HG03039 (cell line): Measurements from ENCODE around the gene VGLL4.
A peak's percentile ranks its signal among the peaks of the same experiment; 100 is the strongest.
"Not testable (repeated sequence)": the region's sequence is repeated elsewhere in the genome, so short reads cannot be mapped to it uniquely, and the experiment has no call there.

Source experiments
- ATAC-seq: cut with Tn5 transposase; IDR thresholded peaks from one replicate; pipeline ENCODE4 v1.9.1; 2021; ENCODE audit warnings: mild to moderate bottlenecking, moderate library complexity; ENCODE audit not compliant: unreplicated experiment

Gene VGLL4

GRCh38 chr3:11607816-11608215 lies 35.9 kb downstream of the VGLL4 start:
- no peak for ATAC-seq

GRCh38 chr3:11606865-11607440 lies 36.8 kb downstream of the VGLL4 start:
- ATAC-seq: no peak

- ATAC-seq: no peak
These were observed 37.5 kb downstream of the VGLL4 start for GRCh38 chr3:11606090-11606784.

GRCh38 chr3:11605398-11605797 lies 38.3 kb downstream of the VGLL4 start:
- no peak for ATAC-seq

- ATAC-seq: no peak
These were observed 39.4 kb downstream of the VGLL4 start for GRCh38 chr3:11604139-11604892.

GRCh38 chr3:11603628-11604027 lies 40.1 kb downstream of the VGLL4 start:
- no peak for ATAC-seq

- ATAC-seq: no peak
These were observed 40.7 kb downstream of the VGLL4 start for GRCh38 chr3:11602886-11603527.

GRCh38 chr3:11602239-11602840 lies 41.4 kb downstream of the VGLL4 start:
- ATAC-seq: no peak

- peak; percentile 88 for ATAC-seq
These were observed 42.1 kb downstream of the VGLL4 start for GRCh38 chr3:11601446-11602238.

- no peak for ATAC-seq
These were observed 43.0 kb downstream of the VGLL4 start for GRCh38 chr3:11600501-11601282.

- ATAC-seq: no peak
These were observed 47.3 kb downstream of the VGLL4 start for GRCh38 chr3:11596387-11596786.

GRCh38 chr3:11595024-11595423 lies 48.7 kb downstream of the VGLL4 start:
- not testable (repeated sequence) for ATAC-seq

- ATAC-seq: no peak
These were observed 50.2 kb downstream of the VGLL4 start for GRCh38 chr3:11593318-11594034.

- ATAC-seq: no peak
These were observed 51.0 kb downstream of the VGLL4 start for GRCh38 chr3:11592445-11593298.

- ATAC-seq: no peak
These were observed 52.1 kb downstream of the VGLL4 start for GRCh38 chr3:11591391-11592282.

GRCh38 chr3:11591002-11591355 lies 52.7 kb downstream of the VGLL4 start:
- no peak for ATAC-seq

- ATAC-seq: no peak
These were observed 54.0 kb downstream of the VGLL4 start for GRCh38 chr3:11589706-11590105.
